KMS-11 (cell line): ENCODE measurements around the gene RFX7.

Source experiments
- H2AFZ ChIP-seq: fragments of 200-600 bp; sonication (generic); 2 replicates; pipeline ENCODE4 v1.6.1; 2016; ENCODE audit warnings: antibody characterized with exemption, mixed run types, low read depth
- H3K27ac ChIP-seq: fragments of 200-600 bp; sonication (generic); 2 replicates; pipeline ENCODE4 v1.6.1; 2016; ENCODE audit warnings: mild to moderate bottlenecking, mixed run types
- H3K27me3 ChIP-seq: fragments of 200-600 bp; sonication (generic); 2 replicates; pipeline ENCODE4 v1.6.1; 2017; ENCODE audit warnings: mild to moderate bottlenecking, low read depth, mixed run types, moderate library complexity; ENCODE audit not compliant: insufficient read depth
- H3K36me3 ChIP-seq: fragments of 200-600 bp; sonication (generic); 2 replicates; pipeline ENCODE4 v1.6.1; 2017; ENCODE audit warnings: mild to moderate bottlenecking, mixed run types; ENCODE audit not compliant: insufficient read depth
- H3K4me1 ChIP-seq: fragments of 200-600 bp; sonication (generic); 2 replicates; pipeline ENCODE4 v1.6.1; 2016; ENCODE audit warnings: mild to moderate bottlenecking, low read depth, mixed run types; ENCODE audit not compliant: poor library complexity, severe bottlenecking
- H3K4me2 ChIP-seq: fragments of 200-600 bp; sonication (generic); 2 replicates; pipeline ENCODE4 v1.7.0; 2016; ENCODE audit warnings: mild to moderate bottlenecking, mixed run types
- H3K4me3 ChIP-seq: fragments of 200-600 bp; sonication (generic); IDR thresholded peaks from 2 replicates; pipeline ENCODE4 v1.6.1; 2017; ENCODE audit warnings: low read depth, low read length, mixed read lengths; ENCODE audit not compliant: insufficient read depth
- H3K79me2 ChIP-seq: fragments of 200-600 bp; sonication (generic); 2 replicates; pipeline ENCODE4 v1.6.1; 2016; ENCODE audit warnings: low read depth, mixed run types; ENCODE audit not compliant: insufficient read depth
- H3K9ac ChIP-seq: fragments of 200-600 bp; sonication (generic); 2 replicates; pipeline ENCODE4 v1.6.1; 2016; ENCODE audit warnings: mild to moderate bottlenecking, mixed run types
- H4K20me1 ChIP-seq: fragments of 200-600 bp; sonication (generic); 2 replicates; pipeline ENCODE4 v1.6.1; 2016; ENCODE audit warnings: mild to moderate bottlenecking, mixed run types; ENCODE audit not compliant: insufficient read depth
- TF ChIP-seq, protein P1 (sequence below): fragments of 200-600 bp; sonication (generic); conservative IDR thresholded peaks from 2 replicates; pipeline ENCODE4 v1.6.1; 2017; ENCODE audit warnings: low read depth, mild to moderate bottlenecking, antibody characterized with exemption, low read length, moderate library complexity, mixed read lengths

Gene RFX7

DNA sequence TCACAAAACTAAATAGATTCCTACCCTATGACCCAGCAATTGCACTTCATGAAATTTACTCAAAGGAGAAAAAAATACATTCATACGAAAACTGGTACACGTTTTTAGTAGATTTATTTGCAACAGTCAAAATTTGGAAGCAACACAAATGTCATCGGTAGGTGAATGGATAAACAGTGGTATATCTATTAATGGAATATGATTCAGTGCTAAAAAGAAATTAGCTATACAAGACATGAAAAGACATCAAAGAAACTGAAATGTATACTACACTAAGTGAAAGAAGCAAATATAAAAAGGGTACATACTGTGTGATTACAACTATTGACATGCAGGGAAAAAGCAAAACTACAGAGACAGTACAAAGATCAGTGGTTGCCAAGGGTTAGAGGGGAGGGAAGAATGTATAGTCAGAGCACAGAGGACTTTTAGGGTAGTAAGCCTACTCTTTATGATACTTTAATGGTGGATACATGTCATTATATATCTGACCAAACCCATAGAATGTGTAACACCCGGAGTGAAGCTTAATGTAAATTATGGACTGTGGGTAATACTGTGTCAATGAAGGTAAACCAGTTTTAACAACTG, 31.6 kb downstream of the RFX7 start:
- TF ChIP-seq, protein P1, sequence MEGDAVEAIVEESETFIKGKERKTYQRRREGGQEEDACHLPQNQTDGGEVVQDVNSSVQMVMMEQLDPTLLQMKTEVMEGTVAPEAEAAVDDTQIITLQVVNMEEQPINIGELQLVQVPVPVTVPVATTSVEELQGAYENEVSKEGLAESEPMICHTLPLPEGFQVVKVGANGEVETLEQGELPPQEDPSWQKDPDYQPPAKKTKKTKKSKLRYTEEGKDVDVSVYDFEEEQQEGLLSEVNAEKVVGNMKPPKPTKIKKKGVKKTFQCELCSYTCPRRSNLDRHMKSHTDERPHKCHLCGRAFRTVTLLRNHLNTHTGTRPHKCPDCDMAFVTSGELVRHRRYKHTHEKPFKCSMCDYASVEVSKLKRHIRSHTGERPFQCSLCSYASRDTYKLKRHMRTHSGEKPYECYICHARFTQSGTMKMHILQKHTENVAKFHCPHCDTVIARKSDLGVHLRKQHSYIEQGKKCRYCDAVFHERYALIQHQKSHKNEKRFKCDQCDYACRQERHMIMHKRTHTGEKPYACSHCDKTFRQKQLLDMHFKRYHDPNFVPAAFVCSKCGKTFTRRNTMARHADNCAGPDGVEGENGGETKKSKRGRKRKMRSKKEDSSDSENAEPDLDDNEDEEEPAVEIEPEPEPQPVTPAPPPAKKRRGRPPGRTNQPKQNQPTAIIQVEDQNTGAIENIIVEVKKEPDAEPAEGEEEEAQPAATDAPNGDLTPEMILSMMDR = no peak
- no peaks in the 10 kb centered on the region for H3K36me3 ChIP-seq
- H4K20me1 ChIP-seq = peaks cover 20% of the 10 kb centered on the region
- no peak overlapping the region for H3K4me3 ChIP-seq
- no peaks in the 10 kb centered on the region for H3K27me3 ChIP-seq
- no peak overlapping the region for H3K4me2 ChIP-seq
- H3K79me2 ChIP-seq = peaks cover 29% of the 10 kb centered on the region; the same call in 1 of the 2 replicates
- no peak overlapping the region for H3K27ac ChIP-seq
- no peak overlapping the region for H2AFZ ChIP-seq
- no peak overlapping the region for H3K9ac ChIP-seq
- peaks cover 26% of the 10 kb centered on the region for H3K4me1 ChIP-seq

DNA sequence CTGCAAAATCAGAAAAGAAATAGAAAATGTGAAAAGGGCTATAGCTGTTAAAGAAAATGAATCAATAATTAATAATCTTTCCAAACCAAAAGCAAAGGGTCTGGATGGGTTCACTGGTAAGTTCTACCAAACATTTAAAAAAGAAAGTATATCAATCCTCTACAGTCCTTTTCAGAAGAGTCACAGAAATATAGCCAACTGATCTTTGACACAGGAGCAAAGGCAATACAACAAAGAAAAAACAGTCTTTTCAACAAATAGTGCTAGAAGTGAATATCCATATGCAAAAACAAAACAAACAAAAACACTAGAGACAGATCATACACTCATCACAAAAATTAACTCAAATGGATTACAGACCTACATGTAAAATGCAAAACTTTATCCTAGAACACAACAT, 32.6 kb downstream of the RFX7 start:
- H3K79me2 ChIP-seq = peaks cover 34% of the 10 kb centered on the region; the same call in 1 of the 2 replicates
- H3K4me3 ChIP-seq = no peak overlapping the region
- no peak overlapping the region for H3K4me2 ChIP-seq
- no peak overlapping the region for H3K9ac ChIP-seq
- no peaks in the 10 kb centered on the region for H3K36me3 ChIP-seq
- no peak overlapping the region for H2AFZ ChIP-seq
- no peaks in the 10 kb centered on the region for H3K27me3 ChIP-seq
- no peak overlapping the region for H3K27ac ChIP-seq
- H4K20me1 ChIP-seq = peaks cover 27% of the 10 kb centered on the region
- H3K4me1 ChIP-seq = peaks cover 29% of the 10 kb centered on the region
- TF ChIP-seq, protein P1 = no peak

DNA sequence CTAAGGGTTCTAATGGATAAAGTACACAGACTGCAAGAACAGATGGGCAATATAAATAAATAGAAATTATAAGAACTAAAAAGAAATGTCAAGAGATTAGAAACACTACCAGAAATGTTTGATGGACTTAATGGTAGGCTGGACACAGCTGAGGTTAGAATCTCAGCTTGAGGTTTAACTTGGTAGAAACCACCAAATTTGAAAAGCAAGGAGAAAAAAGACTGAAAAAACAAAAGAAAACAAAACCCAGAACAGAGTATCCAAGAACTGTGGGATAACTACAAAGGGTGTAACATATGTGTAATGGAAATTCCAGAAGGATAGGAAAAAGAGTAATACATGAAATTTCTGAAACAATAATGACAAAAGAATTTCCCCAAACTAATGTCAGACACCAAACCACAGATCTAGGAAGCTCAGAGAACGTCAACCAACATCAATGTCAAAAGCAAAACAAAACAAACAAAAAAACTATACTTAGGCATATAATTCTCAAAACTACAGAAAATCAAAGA, 35.0 kb downstream of the RFX7 start:
- Histone ChIP-seq H3K4me2 (peak overlapping the region; percentile 62), H3K27ac (no peak overlapping the region), H3K79me2 (peaks cover 40% of the 10 kb centered on the region; the same call in 1 of the 2 replicates), H4K20me1 (peaks cover 29% of the 10 kb centered on the region), H2AFZ (no peak overlapping the region), H3K9ac (no peak overlapping the region), H3K36me3 (no peaks in the 10 kb centered on the region), H3K27me3 (no peaks in the 10 kb centered on the region), H3K4me1 (peaks cover 32% of the 10 kb centered on the region), H3K4me3 (no peak overlapping the region)
- TF ChIP-seq, protein P1 = no peak

DNA sequence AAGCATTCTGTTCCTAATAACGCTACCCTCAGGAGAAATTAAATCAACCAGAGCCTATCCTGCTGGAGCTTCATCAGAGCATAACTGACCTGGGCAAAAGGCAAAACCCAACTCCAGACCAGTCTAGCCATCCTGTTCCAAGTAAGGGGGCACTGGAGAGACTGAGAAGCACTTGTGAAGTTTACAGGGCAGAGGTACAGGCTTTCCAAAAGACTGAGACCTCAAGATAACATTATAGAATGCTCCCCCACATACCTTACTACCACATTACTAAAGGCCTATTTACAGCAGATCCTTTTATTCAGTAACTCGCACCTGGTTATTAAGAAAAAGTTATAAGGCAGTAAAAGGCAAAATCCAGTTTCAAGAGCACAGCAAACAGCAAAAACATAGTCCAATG, 35.5 kb downstream of the RFX7 start:
- H3K4me2 ChIP-seq = peak overlapping the region; percentile 62
- TF ChIP-seq, protein P1 = no peak
- no peaks in the 10 kb centered on the region for H3K27me3 ChIP-seq
- H4K20me1 ChIP-seq = peaks cover 29% of the 10 kb centered on the region
- no peak overlapping the region for H2AFZ ChIP-seq
- H3K4me1 ChIP-seq = peaks cover 32% of the 10 kb centered on the region
- no peak overlapping the region for H3K4me3 ChIP-seq
- H3K36me3 ChIP-seq = no peaks in the 10 kb centered on the region
- H3K79me2 ChIP-seq = peaks cover 44% of the 10 kb centered on the region; the same call in 1 of the 2 replicates
- no peak overlapping the region for H3K9ac ChIP-seq
- no peak overlapping the region for H3K27ac ChIP-seq
